K562 (cell line): Measurements from ENCODE around the gene ABLIM2. TPM values are rescaled to one million over a fixed set of nuclear protein-coding genes. Genes with fewer than 3 reads are reported as not detected.

Experiments
- ATAC-seq: fragments of 200-7000 bp; cut with Tn5 transposase; 3 replicates; pipeline ENCODE4 v1.9.1; 2020; ENCODE audit warnings: moderate library complexity
- BruUV-seq: library from RNA; stranded (reverse); fragments of 400-500 nt; replicated peaks from 2 replicates; lab custom pipeline; 2021; lab: Mats Ljungman, UMichigan
- CTCF ChIA-PET: fragments of 300-600 bp; formaldehyde crosslinking; extraction: SDS; loops from one replicate; lab custom pipeline; 2021; ENCODE audit warnings: low intra/inter-chr PET ratio; lab: Yijun Ruan, JAX
- POLR2A ChIA-PET: fragments of 300-600, 350-650 bp; sonication (Branson Sonifier 250); formaldehyde crosslinking; extraction: SDS; loops from one replicate; lab custom pipeline; 2021; ENCODE audit warnings: antibody characterized with exemption, inconsistent platforms; lab: Yijun Ruan, JAX
- DNase-seq, 4 experiments: peaks; one replicate each; pipeline versions ENCODE4 v3.0.0 to v3.0.0-alpha.2; 2011 to 2018; ENCODE audit warnings: low spot score in 3 of 4, mixed read lengths in 3 of 4; ENCODE audit errors: extremely low read depth in 1 of 4
- FAIRE-seq: peaks from 2 replicates; lab custom pipeline; 2011; peaks lifted over from hg19 to GRCh38; lab: Jason Lieb, UNC
- H2AFZ ChIP-seq: 2 replicates; pipeline ENCODE4 v1.6.0; 2011; ENCODE audit warnings: low read depth, low read length, control low read depth, inconsistent platforms
- H3K27ac ChIP-seq: fragments of 200-600 bp; 3 replicates; pipeline ENCODE4 v1.8.0; 2011; ENCODE audit warnings: low read depth, mild to moderate bottlenecking, control low read depth, inconsistent platforms, low read length, moderate library complexity, mixed read lengths; ENCODE audit errors: extremely low read depth
- H3K27me3 ChIP-seq, 2 experiments: fragments of 300-600 bp in 1 of 2; 2 replicates in 1 of 2; 3 replicates in 1 of 2; pipeline versions ENCODE4 v1.6.0 to v1.8.0; 2011; ENCODE audit warnings: inconsistent platforms in 2 of 2, low read length in 2 of 2, mild to moderate bottlenecking in 1 of 2, mixed read lengths in 1 of 2, moderate library complexity in 1 of 2; ENCODE audit not compliant: control insufficient read depth in 2 of 2, insufficient read depth in 2 of 2
- H3K36me3 ChIP-seq: fragments of 300-600 bp; 3 replicates; pipeline ENCODE4 v1.8.0; 2011; ENCODE audit warnings: mild to moderate bottlenecking, low read length, inconsistent platforms; ENCODE audit not compliant: control insufficient read depth, insufficient read depth
- H3K4me1 ChIP-seq, 2 experiments: fragments of 200-600 bp in 1 of 2; replicated peaks in 1 of 2; 2 replicates in 1 of 2; 3 replicates in 1 of 2; pipeline versions ENCODE4 v1.5.1 to v1.8.0; 2011; ENCODE audit warnings: inconsistent platforms in 2 of 2, low read length in 2 of 2, mild to moderate bottlenecking in 1 of 2, mixed read lengths in 1 of 2, moderate library complexity in 1 of 2; ENCODE audit not compliant: control insufficient read depth in 2 of 2, insufficient read depth in 2 of 2
- H3K4me2 ChIP-seq: 2 replicates; pipeline ENCODE4 v1.6.1; 2011; ENCODE audit warnings: low read length, control low read depth, inconsistent platforms, mixed read lengths; ENCODE audit not compliant: insufficient read depth
- H3K4me3 ChIP-seq: fragments of 200-600 bp; sonication (generic), shearing (Covaris generic); 2 replicates; pipeline ENCODE4 v1.5.1; 2016; ENCODE audit warnings: control low read depth, inconsistent platforms
- H3K79me2 ChIP-seq: fragments of 200-600 bp; 3 replicates; pipeline ENCODE4 v1.8.0; 2011; ENCODE audit warnings: low read length, inconsistent platforms; ENCODE audit not compliant: control insufficient read depth, insufficient read depth
- H3K9ac ChIP-seq, 2 experiments: 2 replicates each; pipeline versions ENCODE4 v1.6.0 to v1.6.1; 2011; ENCODE audit warnings: low read depth in 2 of 2, low read length in 2 of 2, control low read depth in 1 of 2, inconsistent platforms in 1 of 2, mild to moderate bottlenecking in 1 of 2, mixed read lengths in 1 of 2; ENCODE audit not compliant: insufficient read depth in 1 of 2
- H3K9me1 ChIP-seq: one replicate; pipeline ENCODE4 v1.6.0; 2011; ENCODE audit warnings: inconsistent platforms, mild to moderate bottlenecking, low read length, moderate library complexity; ENCODE audit not compliant: control insufficient read depth, insufficient read depth
- H3K9me3 ChIP-seq: replicated peaks from 2 replicates; pipeline ENCODE4 v1.5.1; 2011; ENCODE audit warnings: low read depth, low read length, inconsistent platforms; ENCODE audit not compliant: control insufficient read depth, insufficient read depth
- H4K20me1 ChIP-seq: replicated peaks from 2 replicates; pipeline ENCODE4 v1.6.1; 2011; ENCODE audit warnings: low read length, inconsistent platforms, mixed read lengths; ENCODE audit not compliant: control insufficient read depth, insufficient read depth
- CHD4 ChIP-seq: fragments of 200-600 bp; sonication (generic); IDR thresholded peaks from 3 replicates; pipeline ENCODE4 v1.6.1; 2012; ENCODE audit warnings: low read depth, mild to moderate bottlenecking, mixed read lengths, low read length, inconsistent platforms; ENCODE audit not compliant: insufficient read depth, insufficient replicate concordance, poor library complexity, severe bottlenecking
- EGR1 ChIP-seq: fragments of 450-650 bp; conservative IDR thresholded peaks from 2 replicates; pipeline ENCODE4 v1.6.1; 2017; ENCODE audit warnings: mild to moderate bottlenecking
- HCFC1 ChIP-seq: IDR thresholded peaks from 2 replicates; pipeline ENCODE4 v1.6.1; 2012; ENCODE audit warnings: low read depth, low read length, improper control_type of control experiment
- HNRNPH1 ChIP-seq: fragments of 200-400 bp; formaldehyde crosslinking; optimal IDR thresholded peaks from 2 replicates; pipeline ENCODE3; 2017; ENCODE audit warnings: low read depth, mild to moderate bottlenecking, low read length, moderate library complexity
- NR3C1 ChIP-seq: sonication (generic); formaldehyde crosslinking; IDR thresholded peaks from 2 replicates; pipeline ENCODE4 v1.8.1; 2022; ENCODE audit warnings: missing genetic modification reagents
- RFX7 ChIP-seq: fragments of 250-450 bp; sonication (Bioruptor Pico); IDR thresholded peaks from 2 replicates; pipeline ENCODE4 v1.5.1; 2021; ENCODE audit warnings: mild to moderate bottlenecking
- SUPT5H ChIP-seq: fragments of 450-650 bp; IDR thresholded peaks from 2 replicates; pipeline ENCODE4 v1.6.1; 2016
- WGBS: fragments of 100-300 bp; shearing (Covaris generic); methylation state at CpG from one replicate; pipeline ENCODE4 v1.1.6; 2016; ENCODE audit warnings: low coverage, mixed read lengths; ENCODE audit not compliant: insufficient coverage; ENCODE audit errors: missing lambda C conversion rate; 5-methylcytosine and 5-hydroxymethylcytosine counted together
- in situ Hi-C: fragments of 300-500 bp; cut with MboI; formaldehyde crosslinking; loops from 4 replicates; pipeline ENCODE4 v1.15.0; 2018; ENCODE audit warnings: inconsistent platforms, mixed read lengths
- intact Hi-C: fragments of 100-400 bp; cut with micrococcal nuclease; formaldehyde crosslinking; loops from 2 replicates; pipeline ENCODE4 v1.14.2; 2022
- polyA plus RNA-seq, 8 experiments: library from polyadenylated mRNA; depleted of rRNA in 4 of 8; stranded (reverse) in 5 of 8; unstranded in 3 of 8; fragments of >200 nt; fragmentation: Nextera tagmentation in 2 of 8; fragmentation: Illumina TruSeq in 1 of 8; extraction: Ambion mirVana in 2 of 8; extraction: Trizol in 1 of 8; gene quantifications; 2 replicates each; pipeline versions ENCODE4 v1.2.1 to v1.2.3, GENCODE V29; 2011 to 2014; ENCODE audit warnings: inconsistent platforms in 1 of 8, missing spikeins in 1 of 8
- total RNA-seq, 7 experiments: library from RNA; depleted of rRNA in 6 of 7; stranded (reverse); fragments of >200 nt in 6 of 7; fragmentation: Illumina TruSeq in 2 of 7; extraction: Trizol in 2 of 7; gene quantifications; 2 replicates each; pipeline versions ENCODE4 v1.2.1 to v1.2.3, GENCODE V29; 2011 to 2021; ENCODE audit warnings: low replicate concordance in 1 of 7
- TF ChIP-seq, protein P1 (sequence below), 3 experiments: fragments of 200-800 bp in 1 of 3; fragments of 250-450 bp in 1 of 3; fragments of 450-650 bp in 1 of 3; sonication (Bioruptor Pico) in 1 of 3; sonication (Bioruptor generic) in 1 of 3; formaldehyde crosslinking in 1 of 3; IDR thresholded peaks; 2 replicates each; pipeline versions ENCODE4 v1.6.1 to v1.8.0; 2016 to 2022; ENCODE audit warnings: mild to moderate bottlenecking in 2 of 3, missing genetic modification characterization in 2 of 3, missing compliant biosample characterization in 1 of 3, moderate library complexity in 1 of 3

Gene ABLIM2
- total and polyA plus RNA-seq, 9 of the 15 experiments (the other 6 are each of a cell fraction or from before 2014, with no cell fraction given), result not detected

DNA sequence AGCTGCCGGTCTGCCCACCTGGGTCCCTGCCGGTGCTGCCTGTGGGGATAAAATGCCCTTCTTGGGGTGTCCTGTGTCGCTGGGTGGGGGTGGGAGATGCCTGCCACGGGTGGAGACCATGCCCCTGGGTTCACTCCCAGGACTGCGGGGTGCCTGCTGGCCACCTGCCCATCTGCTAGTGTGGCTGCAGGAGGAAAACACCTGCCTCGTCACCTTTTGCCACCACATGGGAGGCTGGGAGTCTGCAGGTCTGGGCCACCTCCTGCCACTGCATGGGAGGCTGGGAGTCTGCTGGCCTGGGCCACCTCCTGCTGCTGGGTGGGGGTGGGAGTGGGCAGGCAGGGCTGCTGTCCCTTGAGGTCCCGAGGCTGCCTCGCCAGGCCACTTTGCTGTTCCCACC is 160.2 kb downstream of the ABLIM2 start:
- Histone ChIP-seq H3K27me3 (peaks cover 18 to 70% of the 10 kb centered on the region in 2 experiments; a peak in 4 of 5 replicates), H3K4me1 (no peaks in the 10 kb centered on the region), H3K4me3 (no peak overlapping the region), H3K36me3 (no peaks in the 10 kb centered on the region), H3K9me3 (no peaks in the 10 kb centered on the region), H3K4me2 (no peak overlapping the region), H3K27ac (no peak overlapping the region)
- DNase-seq, result no peak
- ATAC-seq, result no peak
- WGBS, result 0% methylated on average over 8 of the region's 8 CpGs
- in situ Hi-C loops, result no loop called here
- intact Hi-C loops, result no loop called here
- no peak for TF ChIP-seq CHD4
- TF ChIP-seq NR3C1, result no peak
- TF ChIP-seq, all 486 proteins: peak for 0
- no peak for FAIRE-seq
- Histone ChIP-seq H4K20me1 (peaks cover 15% of the 10 kb centered on the region; the same call in 1 of the 2 replicates), H3K9me1 (no peaks in the 10 kb centered on the region), H3K9ac (no peak overlapping the region), H2AFZ (no peak overlapping the region), H3K79me2 (no peaks in the 10 kb centered on the region)
- no TSS peak for BruUV-seq
- CTCF ChIA-PET, result no interaction called here
- POLR2A ChIA-PET, result no interaction called here

DNA sequence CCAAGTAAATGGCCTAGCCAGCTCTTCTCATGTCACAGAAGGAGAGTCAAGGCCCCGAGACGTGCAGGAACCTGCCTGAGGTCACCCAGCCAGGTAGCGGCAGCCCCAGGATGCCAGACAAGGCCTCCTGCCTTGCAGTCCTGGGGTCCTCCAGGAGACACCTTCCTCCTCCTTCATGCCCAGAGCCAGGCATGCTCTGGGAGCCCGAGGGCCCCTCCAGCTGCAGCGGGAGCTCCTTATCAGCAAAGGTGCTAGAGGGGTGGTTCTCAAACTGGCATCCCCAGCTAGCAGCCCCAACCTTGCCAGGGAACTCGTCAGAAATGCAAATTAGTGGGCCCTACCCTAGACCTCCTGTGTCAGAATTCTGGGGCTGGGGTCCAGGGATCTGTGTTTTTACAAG is 162.7 kb downstream of the ABLIM2 start:
- Histone ChIP-seq H3K4me3 (no peak overlapping the region), H3K79me2 (no peaks in the 10 kb centered on the region), H3K9me3 (no peaks in the 10 kb centered on the region), H3K27ac (no peak overlapping the region), H3K9ac (no peak overlapping the region), H4K20me1 (peaks cover 8% of the 10 kb centered on the region; the same call in 1 of the 2 replicates), H3K4me2 (no peak overlapping the region), H2AFZ (no peak overlapping the region), H3K36me3 (no peaks in the 10 kb centered on the region), H3K4me1 (no peaks in the 10 kb centered on the region), H3K27me3 (peaks cover 9 to 46% of the 10 kb centered on the region in 2 experiments; a peak in 4 of 5 replicates), H3K9me1 (no peaks in the 10 kb centered on the region)
- ChIA-PET POLR2A (no interaction called here), CTCF (no interaction called here)
- WGBS, result 5% methylated on average over 6 of the region's 6 CpGs
- intact Hi-C loops (no loop called here), in situ Hi-C loops (no loop called here)
- no peak for ATAC-seq
- TF ChIP-seq HCFC1 (no peak), RFX7 (CRISPR knock-in tag) (no peak), EGR1 (no peak), SUPT5H (no peak), HNRNPH1 (no peak)
- TF ChIP-seq, protein P1, sequence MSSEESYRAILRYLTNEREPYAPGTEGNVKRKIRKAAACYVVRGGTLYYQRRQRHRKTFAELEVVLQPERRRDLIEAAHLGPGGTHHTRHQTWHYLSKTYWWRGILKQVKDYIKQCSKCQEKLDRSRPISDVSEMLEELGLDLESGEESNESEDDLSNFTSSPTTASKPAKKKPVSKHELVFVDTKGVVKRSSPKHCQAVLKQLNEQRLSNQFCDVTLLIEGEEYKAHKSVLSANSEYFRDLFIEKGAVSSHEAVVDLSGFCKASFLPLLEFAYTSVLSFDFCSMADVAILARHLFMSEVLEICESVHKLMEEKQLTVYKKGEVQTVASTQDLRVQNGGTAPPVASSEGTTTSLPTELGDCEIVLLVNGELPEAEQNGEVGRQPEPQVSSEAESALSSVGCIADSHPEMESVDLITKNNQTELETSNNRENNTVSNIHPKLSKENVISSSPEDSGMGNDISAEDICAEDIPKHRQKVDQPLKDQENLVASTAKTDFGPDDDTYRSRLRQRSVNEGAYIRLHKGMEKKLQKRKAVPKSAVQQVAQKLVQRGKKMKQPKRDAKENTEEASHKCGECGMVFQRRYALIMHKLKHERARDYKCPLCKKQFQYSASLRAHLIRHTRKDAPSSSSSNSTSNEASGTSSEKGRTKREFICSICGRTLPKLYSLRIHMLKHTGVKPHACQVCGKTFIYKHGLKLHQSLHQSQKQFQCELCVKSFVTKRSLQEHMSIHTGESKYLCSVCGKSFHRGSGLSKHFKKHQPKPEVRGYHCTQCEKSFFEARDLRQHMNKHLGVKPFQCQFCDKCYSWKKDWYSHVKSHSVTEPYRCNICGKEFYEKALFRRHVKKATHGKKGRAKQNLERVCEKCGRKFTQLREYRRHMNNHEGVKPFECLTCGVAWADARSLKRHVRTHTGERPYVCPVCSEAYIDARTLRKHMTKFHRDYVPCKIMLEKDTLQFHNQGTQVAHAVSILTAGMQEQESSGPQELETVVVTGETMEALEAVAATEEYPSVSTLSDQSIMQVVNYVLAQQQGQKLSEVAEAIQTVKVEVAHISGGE (CRISPR knock-in tag; IDR thresholded peaks at IDR 0.05), result no peak
- no peak for FAIRE-seq
- no peak for DNase-seq
- BruUV-seq, result no TSS peak
